Small intestine (tissue), 16 donors: ENCODE results near the gene TMEM52. TPM values are rescaled to one million over a fixed set of nuclear protein-coding genes. Genes with fewer than 3 reads are reported as not detected.

Experiments used
- DNase-seq, 2 donors: peaks; one replicate each; pipeline versions ENCODE4 v3.0.0 to v3.0.0-alpha.2; 2013
- FAIRE-seq: peaks from 2 replicates; lab custom pipeline; 2012; peaks lifted over from hg19 to GRCh38; lab: Jason Lieb, UNC
- H3K27ac ChIP-seq, 3 donors: one replicate each; pipeline ENCODE4 v1.5.1; 2013; ENCODE audit warnings: low read length in 2 of 3, mild to moderate bottlenecking in 2 of 3, control low read depth in 1 of 3, inconsistent platforms in 1 of 3, low read depth in 1 of 3, moderate library complexity in 1 of 3
- H3K27me3 ChIP-seq, 3 donors: one replicate each; pipeline ENCODE4 v1.6.1; 2013; ENCODE audit warnings: low read length in 3 of 3, inconsistent platforms in 1 of 3; ENCODE audit not compliant: control insufficient read depth in 3 of 3, insufficient read depth in 3 of 3
- H3K36me3 ChIP-seq, 3 donors: one replicate each; pipeline ENCODE4 v1.6.1; 2013; ENCODE audit warnings: low read length in 3 of 3, inconsistent platforms in 1 of 3, low read depth in 1 of 3, mild to moderate bottlenecking in 1 of 3, moderate library complexity in 1 of 3; ENCODE audit not compliant: control insufficient read depth in 3 of 3, insufficient read depth in 2 of 3
- H3K4me1 ChIP-seq, 3 donors: one replicate each; pipeline ENCODE4 v1.6.1; 2013; ENCODE audit warnings: low read length in 2 of 3, inconsistent platforms in 1 of 3, low read depth in 1 of 3, mild to moderate bottlenecking in 1 of 3, moderate library complexity in 1 of 3; ENCODE audit not compliant: control insufficient read depth in 3 of 3, insufficient read depth in 2 of 3
- H3K4me3 ChIP-seq, 3 donors: one replicate each; pipeline ENCODE4 v1.5.1; 2013; ENCODE audit warnings: low read length in 3 of 3, control low read depth in 1 of 3, inconsistent platforms in 1 of 3, low read depth in 1 of 3, mild to moderate bottlenecking in 1 of 3, moderate library complexity in 1 of 3
- H3K9me3 ChIP-seq, 2 donors: one replicate each; pipeline ENCODE4 v1.6.1; 2013; ENCODE audit warnings: low read depth in 1 of 2, low read length in 1 of 2; ENCODE audit not compliant: control insufficient read depth in 2 of 2, insufficient read depth in 1 of 2
- WGBS, 3 donors: extraction: QIAGEN DNeasy Blood & Tissue Kit; methylation state at CpG; one replicate each; pipeline ENCODE4 v1.1.7; 2013; 5-methylcytosine and 5-hydroxymethylcytosine counted together
- long read RNA-seq, 10 donors: transcript quantifications; one replicate each; lab custom pipeline, GENCODE V29; 2026
- polyA plus RNA-seq, 4 donors: library from polyadenylated mRNA; stranded (reverse) in 3 of 4; unstranded in 1 of 4; fragments of 200-250 nt in 3 of 4; fragments of 120-200 nt in 1 of 4; gene quantifications; one replicate each; pipeline versions ENCODE4 v1.2.1 to v1.2.3, GENCODE V29; 2013
- donor health status: healthy with polysubstance abuse.
- donor health status: control.
- donor health status: control.
- donor health status: Bipolar disorder and iron deficiency.
- donor health status: healthy.

Gene TMEM52
- 10 to 100 TPM in 1 of 4 donors, 1 to 10 TPM in 3; 4.1 to 50.5 (median 5.4) TPM for polyA plus RNA-seq
- long read RNA-seq, donor 1, result 0 reads
- long read RNA-seq, donor 2, partial matches to known transcripts, result 0 of 3 reads
- long read RNA-seq, donor 2, other reads (novel, unspliced or antisense), result 0 of 3 reads
- long read RNA-seq, donor 3, partial matches to known transcripts, result 0 of 1 reads
- long read RNA-seq, donor 3, other reads (novel, unspliced or antisense), result 0 of 1 reads
- long read RNA-seq, donor 4, result 0 reads
- long read RNA-seq, donor 5, partial matches to known transcripts, result 0 of 3 reads
- long read RNA-seq, donor 5, other reads (novel, unspliced or antisense), result 0 of 3 reads
- long read RNA-seq, donor 6, partial matches to known transcripts, result 0 of 6 reads
- long read RNA-seq, donor 6, other reads (novel, unspliced or antisense), result 0 of 6 reads
- long read RNA-seq, donor 7, result 0 reads
- long read RNA-seq, donor 8, partial matches to known transcripts, result 0 of 2 reads
- long read RNA-seq, donor 8, other reads (novel, unspliced or antisense), result 0 of 2 reads
- long read RNA-seq, donor 9, partial matches to known transcripts, result 0 of 2 reads
- long read RNA-seq, donor 9, other reads (novel, unspliced or antisense), result 0 of 2 reads
- long read RNA-seq, donor 10, partial matches to known transcripts, result 0 of 8 reads
- long read RNA-seq, donor 10, other reads (novel, unspliced or antisense), result 0 of 8 reads

GRCh38 chr1:1918901-1919303, at the start of gene TMEM52:
Gene TMEM52, minus strand, starts transcription at chr1:1919279. Its CDS starts 14 bp downstream, at chr1:1919265.
- H3K27ac ChIP-seq, result peak within 1 kb of the TSS; percentile 63 to 79 (median 78)
- no peak for FAIRE-seq
- no peak for DNase-seq

GRCh38 chr1:1967879-1968278, 48.8 kb upstream of the TMEM52 start:
- DNase-seq, result no peak
- Histone ChIP-seq H3K27me3 (peaks cover 0 to 19% (median 0%) of the 10 kb centered on the region in 3 donors), H3K36me3 (no peaks in the 10 kb centered on the region), H3K4me3 (no peak overlapping the region), H3K27ac (no peak overlapping the region), H3K9me3 (peaks cover 0 to 2% of the 10 kb centered on the region in 2 donors), H3K4me1 (no peaks in the 10 kb centered on the region)
- WGBS, 3 donors, result 78 to 89% (median 83%) methylated on average over 3 of the region's 3 CpGs
- FAIRE-seq, result no peak

More at GRCh38 chr1:1918901-1919303, at the start of gene TMEM52:
- peaks cover 2 to 63% (median 5%) of the 10 kb centered on the region in 3 donors for H3K4me1 ChIP-seq
- no peaks in the 10 kb centered on the region for H3K9me3 ChIP-seq
- WGBS, 3 donors, result 0 to 1% (median 1%) methylated on average over 10 to 44 of the region's 44 CpGs
- peaks cover 0 to 9% (median 0%) of the 10 kb centered on the region in 3 donors for H3K36me3 ChIP-seq
- no peaks in the 10 kb centered on the region for H3K27me3 ChIP-seq
- H3K4me3 ChIP-seq, result peak within 1 kb of the TSS; percentile 40 to 54 (median 46)

- Histone ChIP-seq H3K36me3 (no peaks in the 10 kb centered on the region), H3K27ac (no peak overlapping the region), H3K9me3 (peaks cover 0 to 7% of the 10 kb centered on the region in 2 donors), H3K4me3 (no peak overlapping the region), H3K4me1 (no peaks in the 10 kb centered on the region), H3K27me3 (peaks cover 0 to 19% (median 0%) of the 10 kb centered on the region in 3 donors)
- DNase-seq (no peak), FAIRE-seq (no peak)
- WGBS, 3 donors, result 50 to 69% (median 54%) methylated on average over 16 of the region's 16 CpGs
Observed at GRCh38 chr1:1967151-1967550, 48.1 kb upstream of the TMEM52 start.

GRCh38 chr1:1966071-1966740, 47.1 kb upstream of the TMEM52 start:
- Histone ChIP-seq H3K4me3 (no peak overlapping the region), H3K27ac (no peak overlapping the region), H3K4me1 (no peaks in the 10 kb centered on the region), H3K27me3 (peaks cover 0 to 24% (median 0%) of the 10 kb centered on the region in 3 donors), H3K36me3 (no peaks in the 10 kb centered on the region), H3K9me3 (peaks cover 0 to 7% of the 10 kb centered on the region in 2 donors)
- WGBS, 3 donors, result 64 to 80% (median 70%) methylated on average over 38 of the region's 38 CpGs
- FAIRE-seq (no peak), DNase-seq (no peak)

- WGBS, 3 donors, result 62 to 77% (median 63%) methylated on average over 8 to 10 of the region's 10 CpGs
- Histone ChIP-seq H3K36me3 (no peaks in the 10 kb centered on the region), H3K27me3 (peaks cover 0 to 24% (median 0%) of the 10 kb centered on the region in 3 donors), H3K27ac (no peak overlapping the region), H3K4me1 (peaks cover 0 to 4% (median 0%) of the 10 kb centered on the region in 3 donors), H3K9me3 (peaks cover 0 to 7% of the 10 kb centered on the region in 2 donors), H3K4me3 (no peak overlapping the region)
- FAIRE-seq (no peak), DNase-seq (no peak)
Observed at GRCh38 chr1:1965546-1965945, 46.5 kb upstream of the TMEM52 start.

- WGBS, 3 donors, result 72 to 84% (median 81%) methylated on average over 23 to 25 of the region's 25 CpGs
- FAIRE-seq, result no peak
- Histone ChIP-seq H3K27ac (no peak overlapping the region), H3K4me3 (no peak overlapping the region), H3K36me3 (no peaks in the 10 kb centered on the region), H3K9me3 (peaks cover 0 to 7% of the 10 kb centered on the region in 2 donors), H3K27me3 (peaks cover 0 to 24% (median 4%) of the 10 kb centered on the region in 3 donors), H3K4me1 (peaks cover 0 to 11% (median 0%) of the 10 kb centered on the region in 3 donors)
- no peak for DNase-seq
Observed at GRCh38 chr1:1964811-1965210, 45.7 kb upstream of the TMEM52 start.

GRCh38 chr1:1963570-1963969, 44.5 kb upstream of the TMEM52 start:
- no peaks in the 10 kb centered on the region for H3K36me3 ChIP-seq
- WGBS, 3 donors, result 69 to 87% (median 75%) methylated on average over 17 of the region's 17 CpGs
- H3K27me3 ChIP-seq, result peaks cover 0 to 24% (median 4%) of the 10 kb centered on the region in 3 donors
- no peak overlapping the region for H3K4me3 ChIP-seq
- DNase-seq (no peak), FAIRE-seq (no peak)
- no peak overlapping the region for H3K27ac ChIP-seq
- peaks cover 0 to 11% (median 0%) of the 10 kb centered on the region in 3 donors for H3K4me1 ChIP-seq
- H3K9me3 ChIP-seq, result peaks cover 0 to 7% of the 10 kb centered on the region in 2 donors

GRCh38 chr1:1962752-1963151, 43.7 kb upstream of the TMEM52 start:
- Histone ChIP-seq H3K4me1 (peaks cover 0 to 11% (median 0%) of the 10 kb centered on the region in 3 donors), H3K27me3 (peaks cover 0 to 23% (median 4%) of the 10 kb centered on the region in 3 donors), H3K27ac (no peak overlapping the region), H3K9me3 (peaks cover 0 to 7% of the 10 kb centered on the region in 2 donors), H3K36me3 (no peaks in the 10 kb centered on the region), H3K4me3 (no peak overlapping the region)
- WGBS, 3 donors, result 68 to 74% (median 70%) methylated on average over 2 of the region's 2 CpGs
- DNase-seq (no peak), FAIRE-seq (no peak)
